Stimulated activated CD8-positive, alpha-beta memory T cell treated with anti-CD3 and anti-CD28 coated beads, Interleukin-15, amount 100 ng/mL, for 1 hour (primary cell): Measurements from ENCODE around the gene PCSK9.

Experiments
- DNase-seq: peaks from one replicate; pipeline ENCODE4 v3.0.0-alpha.2; 2020; ENCODE audit warnings: low read depth

Gene PCSK9

GRCh38 chr1:55060133-55060999 lies 21.0 kb downstream of the PCSK9 start:
- DNase-seq, result no peak

DNA sequence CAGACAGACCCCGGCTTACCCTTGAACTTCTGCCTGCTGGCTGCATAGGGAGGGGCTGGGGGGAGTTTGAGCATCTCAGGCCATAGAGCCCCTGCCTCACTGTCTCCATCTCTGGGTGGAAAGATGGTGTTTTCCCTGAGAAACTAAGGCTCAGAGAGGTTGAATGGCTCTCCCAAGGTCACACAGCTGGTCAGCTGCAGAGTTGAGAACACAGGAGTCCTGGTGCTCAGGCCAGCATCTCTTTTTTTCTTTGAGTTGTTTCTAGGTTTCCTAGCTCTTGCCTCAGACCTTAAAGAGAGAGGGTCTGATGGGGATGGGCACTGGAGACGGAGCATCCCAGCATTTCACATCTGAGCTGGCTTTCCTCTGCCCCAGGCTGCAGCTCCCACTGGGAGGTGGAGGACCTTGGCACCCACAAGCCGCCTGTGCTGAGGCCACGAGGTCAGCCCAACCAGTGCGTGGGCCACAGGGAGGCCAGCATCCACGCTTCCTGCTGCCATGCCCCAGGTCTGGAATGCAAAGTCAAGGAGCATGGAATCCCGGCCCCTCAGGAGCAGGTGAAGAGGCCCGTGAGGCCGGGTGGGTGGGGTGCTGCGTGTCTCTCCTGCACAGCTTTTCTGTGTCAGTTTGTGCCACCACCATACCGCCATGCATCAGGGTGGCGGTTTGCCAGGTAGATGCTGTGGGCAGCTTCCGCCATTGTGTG lies 21.8 kb downstream of the PCSK9 start:
- DNase-seq, result no peak

GRCh38 chr1:55061706-55062321 lies 22.5 kb downstream of the PCSK9 start:
- no peak for DNase-seq

- no peak for DNase-seq
Measured at GRCh38 chr1:55062801-55063576, 23.6 kb downstream of the PCSK9 start.

DNA sequence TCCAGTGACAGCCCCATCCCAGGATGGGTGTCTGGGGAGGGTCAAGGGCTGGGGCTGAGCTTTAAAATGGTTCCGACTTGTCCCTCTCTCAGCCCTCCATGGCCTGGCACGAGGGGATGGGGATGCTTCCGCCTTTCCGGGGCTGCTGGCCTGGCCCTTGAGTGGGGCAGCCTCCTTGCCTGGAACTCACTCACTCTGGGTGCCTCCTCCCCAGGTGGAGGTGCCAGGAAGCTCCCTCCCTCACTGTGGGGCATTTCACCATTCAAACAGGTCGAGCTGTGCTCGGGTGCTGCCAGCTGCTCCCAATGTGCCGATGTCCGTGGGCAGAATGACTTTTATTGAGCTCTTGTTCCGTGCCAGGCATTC lies 24.2 kb downstream of the PCSK9 start:
- DNase-seq, result no peak

DNA sequence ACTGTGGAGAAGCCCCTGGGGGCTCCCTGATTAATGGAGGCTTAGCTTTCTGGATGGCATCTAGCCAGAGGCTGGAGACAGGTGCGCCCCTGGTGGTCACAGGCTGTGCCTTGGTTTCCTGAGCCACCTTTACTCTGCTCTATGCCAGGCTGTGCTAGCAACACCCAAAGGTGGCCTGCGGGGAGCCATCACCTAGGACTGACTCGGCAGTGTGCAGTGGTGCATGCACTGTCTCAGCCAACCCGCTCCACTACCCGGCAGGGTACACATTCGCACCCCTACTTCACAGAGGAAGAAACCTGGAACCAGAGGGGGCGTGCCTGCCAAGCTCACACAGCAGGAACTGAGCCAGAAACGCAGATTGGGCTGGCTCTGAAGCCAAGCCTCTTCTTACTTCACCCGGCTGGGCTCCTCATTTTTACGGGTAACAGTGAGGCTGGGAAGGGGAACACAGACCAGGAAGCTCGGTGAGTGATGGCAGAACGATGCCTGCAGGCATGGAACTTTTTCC lies 24.8 kb downstream of the PCSK9 start:
- DNase-seq, result no peak

GRCh38 chr1:55064861-55065263 lies 25.5 kb downstream of the PCSK9 start:
- DNase-seq, result no peak

GRCh38 chr1:55065648-55066047 lies 26.3 kb downstream of the PCSK9 start:
- no peak for DNase-seq

DNA sequence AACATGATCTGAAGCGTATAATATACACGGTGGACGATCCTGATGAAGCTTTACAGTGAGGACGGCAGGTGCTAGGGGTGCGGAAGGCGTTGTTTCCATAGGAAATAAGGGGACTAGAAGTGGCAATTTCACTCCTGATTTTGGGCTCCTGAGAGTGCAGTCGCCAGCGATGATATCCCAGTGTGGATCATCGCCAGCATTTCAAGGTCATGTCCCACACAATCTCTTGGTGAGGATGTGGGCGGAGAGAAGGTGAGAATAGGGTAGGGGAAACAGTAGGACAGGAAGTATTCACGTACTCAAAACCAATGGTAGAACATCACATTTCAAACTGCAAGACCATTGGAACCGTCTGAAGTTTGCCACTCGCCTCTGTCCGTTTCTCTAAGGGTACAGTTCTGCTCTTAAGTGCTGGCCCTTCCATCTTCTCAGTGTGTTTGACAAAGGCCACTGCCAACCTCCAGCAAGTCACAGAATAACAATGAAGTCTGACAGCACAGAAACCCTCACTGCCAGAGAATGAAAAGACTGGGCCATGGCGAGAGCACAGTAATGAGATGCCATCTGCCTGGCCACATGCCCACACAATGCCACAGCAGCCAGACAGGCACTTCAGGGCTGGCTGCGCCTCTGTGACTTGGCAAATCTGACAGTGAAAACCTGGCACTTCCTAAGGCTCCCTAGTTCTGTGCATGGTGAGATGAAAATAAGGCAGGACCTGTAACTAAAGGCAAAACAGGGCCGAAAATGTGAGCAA lies 27.9 kb downstream of the PCSK9 start:
- DNase-seq, result no peak

- no peak for DNase-seq
Measured at GRCh38 chr1:55067914-55068313, 28.6 kb downstream of the PCSK9 start.

GRCh38 chr1:55068638-55069037 lies 29.3 kb downstream of the PCSK9 start:
- no peak for DNase-seq

DNA sequence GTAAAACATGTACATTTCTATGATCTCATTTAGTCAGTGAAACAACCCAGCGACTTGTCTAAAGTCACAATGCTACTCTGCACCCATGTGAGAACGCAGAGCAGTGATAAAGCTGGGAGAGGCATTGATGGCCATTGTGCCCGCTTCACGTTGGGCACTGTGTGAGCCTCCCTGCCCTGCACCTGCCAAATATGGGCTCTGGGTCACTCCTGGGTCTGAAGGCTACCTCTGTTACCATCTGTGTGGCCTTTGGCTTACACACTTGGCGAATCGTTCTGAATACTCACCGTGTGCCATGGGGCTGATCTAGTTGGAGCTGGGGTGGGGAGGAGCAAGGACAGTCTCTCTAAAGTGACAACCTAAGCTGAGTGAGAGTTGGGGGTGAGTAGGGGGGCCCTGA lies 29.9 kb downstream of the PCSK9 start:
- DNase-seq, result no peak

- no peak for DNase-seq
Measured at GRCh38 chr1:55070293-55071164, 31.2 kb downstream of the PCSK9 start.

GRCh38 chr1:55071477-55071876 lies 32.1 kb downstream of the PCSK9 start:
- no peak for DNase-seq

- DNase-seq, result no peak
Measured at GRCh38 chr1:55073187-55073916, 34.0 kb downstream of the PCSK9 start.

- DNase-seq, result no peak
Measured at GRCh38 chr1:55074455-55074854, 35.1 kb downstream of the PCSK9 start.

DNA sequence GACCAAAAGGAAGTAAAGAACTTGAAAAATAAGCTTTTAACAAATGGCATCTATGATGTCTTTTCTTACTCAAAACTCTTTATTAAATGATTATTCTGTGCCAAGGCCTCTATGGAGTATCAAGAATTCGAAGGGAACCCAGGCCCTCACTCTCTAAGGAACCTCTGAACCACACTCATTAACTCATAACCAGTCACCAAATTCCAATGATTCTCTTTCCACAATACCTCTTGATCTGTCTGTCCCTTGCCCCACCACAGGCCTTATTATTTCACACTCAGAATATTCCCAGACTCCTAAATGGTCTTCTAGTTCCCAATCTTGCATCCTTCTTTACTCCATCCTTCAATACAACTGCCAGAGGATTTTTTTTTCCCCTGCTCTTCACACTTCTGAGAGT lies 37.0 kb downstream of the PCSK9 start:
- DNase-seq, result no peak

GRCh38 chr1:55078470-55078869 lies 39.1 kb downstream of the PCSK9 start:
- DNase-seq, result no peak

- no peak for DNase-seq
Measured at GRCh38 chr1:55079651-55080050, 40.3 kb downstream of the PCSK9 start.
